ENCODE results near the gene PICK1.
"Not testable (repeated sequence)": the region's sequence is repeated elsewhere in the genome, so short reads cannot be mapped to it uniquely, and the experiment has no call there.

Gene PICK1

GRCh38 chr22:38115423-38116205, 58.4 kb downstream of the PICK1 start:
- H3K4ac ChIP-seq (ENCODE audit: low read depth, low read length) = no peak overlapping the region
- H4K8ac ChIP-seq (ENCODE audit: low read depth, low read length) = no peak overlapping the region
- H3K4me3 ChIP-seq (ENCODE audit: low read depth, low read length) = no peak overlapping the region
- no peak for DNase-seq
- H4K91ac ChIP-seq (ENCODE audit: low read depth, low read length) = no peak overlapping the region
- H3K18ac ChIP-seq (ENCODE audit: low read length) = no peak overlapping the region
- no peak overlapping the region for H3K4me2 ChIP-seq (ENCODE audit: low read length)
- no peaks in the 10 kb centered on the region for H3K36me3 ChIP-seq (ENCODE audit: control insufficient read depth in 1 of 2, insufficient read depth in 2 of 2, low read length in 2 of 2)
- H3K23ac ChIP-seq (ENCODE audit: low read length) = no peak overlapping the region
- H3K79me2 ChIP-seq (ENCODE audit: control insufficient read depth, insufficient read depth, low read length, poor library complexity) = no peaks in the 10 kb centered on the region
- H3K14ac ChIP-seq (ENCODE audit: low read length) = no peak overlapping the region
- no CpG with 5 or more reads among the region's 31 CpGs for WGBS (ENCODE audit: extremely low coverage, insufficient coverage, insufficient read length)
- H3K4me1 ChIP-seq (ENCODE audit: control insufficient read depth in 1 of 2, insufficient read depth in 2 of 2, low read length in 2 of 2) = peaks cover 2 to 3% of the 10 kb centered on the region in 2 experiments
- H2BK12ac ChIP-seq (ENCODE audit: low read length) = no peak overlapping the region
- no peaks in the 10 kb centered on the region for H3K27me3 ChIP-seq (ENCODE audit: insufficient read depth, low read length)
- H2AK5ac ChIP-seq (ENCODE audit: low read length) = no peak overlapping the region
- no peak overlapping the region for H2BK5ac ChIP-seq (ENCODE audit: low read depth, low read length, poor library complexity)
- no peak overlapping the region for H3K9ac ChIP-seq (ENCODE audit: low read length)
- no peak overlapping the region for H3K27ac ChIP-seq (ENCODE audit: low read depth, low read length)
- H3K9me3 ChIP-seq (ENCODE audit: insufficient read depth, low read depth, low read length) = no peaks in the 10 kb centered on the region
- H2BK120ac ChIP-seq (ENCODE audit: insufficient read depth, low read length, poor library complexity) = no peak overlapping the region
- no peaks in the 10 kb centered on the region for H3K79me1 ChIP-seq (ENCODE audit: low read length)
- no peak overlapping the region for H2AFZ ChIP-seq (ENCODE audit: insufficient read depth, low read length, poor library complexity)
- no peak overlapping the region for H4K12ac ChIP-seq (ENCODE audit: low read depth, low read length)

GRCh38 chr22:38117556-38117955, 60.4 kb downstream of the PICK1 start:
- not testable (repeated sequence) for H3K27me3 ChIP-seq (ENCODE audit: insufficient read depth, low read length); H4K91ac ChIP-seq (ENCODE audit: low read depth, low read length); H3K27ac ChIP-seq (ENCODE audit: low read depth, low read length); H3K4me3 ChIP-seq (ENCODE audit: low read depth, low read length); H3K36me3 ChIP-seq (ENCODE audit: control insufficient read depth in 1 of 2, insufficient read depth in 2 of 2, low read length in 2 of 2); H3K79me2 ChIP-seq (ENCODE audit: control insufficient read depth, insufficient read depth, low read length, poor library complexity); DNase-seq; H4K12ac ChIP-seq (ENCODE audit: low read depth, low read length); H3K4ac ChIP-seq (ENCODE audit: low read depth, low read length); H3K79me1 ChIP-seq (ENCODE audit: low read length); H3K9ac ChIP-seq (ENCODE audit: low read length); H2BK12ac ChIP-seq (ENCODE audit: low read length); H3K23ac ChIP-seq (ENCODE audit: low read length); H3K18ac ChIP-seq (ENCODE audit: low read length); H2BK5ac ChIP-seq (ENCODE audit: low read depth, low read length, poor library complexity); H2AFZ ChIP-seq (ENCODE audit: insufficient read depth, low read length, poor library complexity); H2AK5ac ChIP-seq (ENCODE audit: low read length); H3K14ac ChIP-seq (ENCODE audit: low read length); H3K9me3 ChIP-seq (ENCODE audit: insufficient read depth, low read depth, low read length); H3K4me1 ChIP-seq (ENCODE audit: control insufficient read depth in 1 of 2, insufficient read depth in 2 of 2, low read length in 2 of 2); H3K4me2 ChIP-seq (ENCODE audit: low read length); H2BK120ac ChIP-seq (ENCODE audit: insufficient read depth, low read length, poor library complexity); H4K8ac ChIP-seq (ENCODE audit: low read depth, low read length)
- WGBS (ENCODE audit: extremely low coverage, insufficient coverage, insufficient read length) = no CpG with 5 or more reads among the region's 10 CpGs

- Histone ChIP-seq H3K23ac (ENCODE audit: low read length) (no peak overlapping the region), H3K79me1 (ENCODE audit: low read length) (no peaks in the 10 kb centered on the region), H3K4ac (ENCODE audit: low read depth, low read length) (no peak overlapping the region), H3K36me3 (ENCODE audit: control insufficient read depth in 1 of 2, insufficient read depth in 2 of 2, low read length in 2 of 2) (no peaks in the 10 kb centered on the region), H4K91ac (ENCODE audit: low read depth, low read length) (no peak overlapping the region), H3K79me2 (ENCODE audit: control insufficient read depth, insufficient read depth, low read length, poor library complexity) (no peaks in the 10 kb centered on the region), H3K14ac (ENCODE audit: low read length) (no peak overlapping the region), H3K27me3 (ENCODE audit: insufficient read depth, low read length) (no peaks in the 10 kb centered on the region), H2BK12ac (ENCODE audit: low read length) (no peak overlapping the region), H2AFZ (ENCODE audit: insufficient read depth, low read length, poor library complexity) (no peak overlapping the region), H4K8ac (ENCODE audit: low read depth, low read length) (no peak overlapping the region), H3K4me3 (ENCODE audit: low read depth, low read length) (no peak overlapping the region), H3K9me3 (ENCODE audit: insufficient read depth, low read depth, low read length) (no peaks in the 10 kb centered on the region), H4K12ac (ENCODE audit: low read depth, low read length) (no peak overlapping the region), H2BK120ac (ENCODE audit: insufficient read depth, low read length, poor library complexity) (no peak overlapping the region), H3K18ac (ENCODE audit: low read length) (no peak overlapping the region), H3K4me2 (ENCODE audit: low read length) (no peak overlapping the region), H2AK5ac (ENCODE audit: low read length) (no peak overlapping the region), H2BK5ac (ENCODE audit: low read depth, low read length, poor library complexity) (no peak overlapping the region), H3K9ac (ENCODE audit: low read length) (no peak overlapping the region), H3K4me1 (ENCODE audit: control insufficient read depth in 1 of 2, insufficient read depth in 2 of 2, low read length in 2 of 2) (peaks cover 2 to 3% of the 10 kb centered on the region in 2 experiments), H3K27ac (ENCODE audit: low read depth, low read length) (no peak overlapping the region)
- WGBS (ENCODE audit: extremely low coverage, insufficient coverage, insufficient read length) = no CpG with 5 or more reads among the region's 3 CpGs
- DNase-seq = no peak
These were observed 61.0 kb downstream of the PICK1 start for GRCh38 chr22:38118182-38118581.

GRCh38 chr22:38118747-38119146, 61.5 kb downstream of the PICK1 start:
- not testable (repeated sequence) for H3K9me3 ChIP-seq (ENCODE audit: insufficient read depth, low read depth, low read length); H3K14ac ChIP-seq (ENCODE audit: low read length)
- WGBS (ENCODE audit: extremely low coverage, insufficient coverage, insufficient read length) = no CpG with 5 or more reads among the region's 2 CpGs

More at GRCh38 chr22:38118747-38119146, 61.5 kb downstream of the PICK1 start:
- not testable (repeated sequence) for H3K4me1 ChIP-seq (ENCODE audit: control insufficient read depth in 1 of 2, insufficient read depth in 2 of 2, low read length in 2 of 2); DNase-seq; H3K9ac ChIP-seq (ENCODE audit: low read length); H2BK5ac ChIP-seq (ENCODE audit: low read depth, low read length, poor library complexity); H3K4me3 ChIP-seq (ENCODE audit: low read depth, low read length); H4K8ac ChIP-seq (ENCODE audit: low read depth, low read length); H3K79me2 ChIP-seq (ENCODE audit: control insufficient read depth, insufficient read depth, low read length, poor library complexity); H4K91ac ChIP-seq (ENCODE audit: low read depth, low read length); H4K12ac ChIP-seq (ENCODE audit: low read depth, low read length); H3K36me3 ChIP-seq (ENCODE audit: control insufficient read depth in 1 of 2, insufficient read depth in 2 of 2, low read length in 2 of 2); H3K18ac ChIP-seq (ENCODE audit: low read length); H3K27me3 ChIP-seq (ENCODE audit: insufficient read depth, low read length); H3K23ac ChIP-seq (ENCODE audit: low read length); H2BK12ac ChIP-seq (ENCODE audit: low read length); H2BK120ac ChIP-seq (ENCODE audit: insufficient read depth, low read length, poor library complexity); H3K27ac ChIP-seq (ENCODE audit: low read depth, low read length); H3K4me2 ChIP-seq (ENCODE audit: low read length); H2AK5ac ChIP-seq (ENCODE audit: low read length); H3K4ac ChIP-seq (ENCODE audit: low read depth, low read length); H3K79me1 ChIP-seq (ENCODE audit: low read length); H2AFZ ChIP-seq (ENCODE audit: insufficient read depth, low read length, poor library complexity)
